HepG2 (cell line): ENCODE results near the gene STPG4. TPM values are rescaled to one million over a fixed set of nuclear protein-coding genes. Genes with fewer than 3 reads are reported as not detected.

Experiments used
- BRF2 ChIP-seq: sonication (generic); formaldehyde crosslinking; IDR thresholded peaks from 2 replicates; pipeline ENCODE4 v1.8.1; 2022; ENCODE audit warnings: mild to moderate bottlenecking, missing genetic modification reagents
- EHMT2 ChIP-seq: fragments of 200-600 bp; sonication (generic); IDR thresholded peaks from 2 replicates; pipeline ENCODE4 v1.7.0; 2017; ENCODE audit warnings: antibody characterized with exemption, low read depth, low read length, borderline replicate concordance
- HES4 ChIP-seq: sonication (generic); formaldehyde crosslinking; IDR thresholded peaks from 2 replicates; pipeline ENCODE4 v1.9.0; 2021; ENCODE audit warnings: mild to moderate bottlenecking, missing genetic modification reagents, borderline replicate concordance
- KDM6A ChIP-seq: IDR thresholded peaks from 2 replicates; pipeline ENCODE4 v1.6.1; 2016; ENCODE audit warnings: low read depth
- MBNL3 ChIP-seq: fragments of 250-450 bp; sonication (Bioruptor Pico); conservative IDR thresholded peaks from 2 replicates; pipeline ENCODE4 v1.8.0; 2022; ENCODE audit warnings: mild to moderate bottlenecking, inconsistent platforms
- POLR2AphosphoS5 ChIP-seq: IDR thresholded peaks from 2 replicates; pipeline ENCODE4 v1.6.1; 2012; ENCODE audit warnings: low read depth, low read length
- ZBTB33 ChIP-seq: sonication (generic); formaldehyde crosslinking; IDR thresholded peaks from 2 replicates; pipeline ENCODE4 v1.4.0; 2020; ENCODE audit warnings: missing genetic modification reagents
- ZBTB39 ChIP-seq: sonication (generic); formaldehyde crosslinking; IDR thresholded peaks from 2 replicates; pipeline ENCODE4 v1.5.0; 2020; ENCODE audit warnings: missing genetic modification reagents
- ZNF331 ChIP-seq: sonication (generic); formaldehyde crosslinking; IDR thresholded peaks from 2 replicates; pipeline ENCODE4 v1.4.0; 2020; ENCODE audit warnings: missing genetic modification reagents
- ZNF354B ChIP-seq: sonication (generic); formaldehyde crosslinking; IDR thresholded peaks from 2 replicates; pipeline ENCODE4 v1.8.0; 2022; ENCODE audit warnings: mild to moderate bottlenecking, missing genetic modification reagents
- ZNF547 ChIP-seq: sonication (generic); formaldehyde crosslinking; IDR thresholded peaks from 2 replicates; pipeline ENCODE4 v1.5.1; 2020; ENCODE audit warnings: mild to moderate bottlenecking, missing genetic modification reagents
- ZNF556 ChIP-seq: sonication (generic); formaldehyde crosslinking; IDR thresholded peaks from 2 replicates; pipeline ENCODE4 v1.4.0; 2020; ENCODE audit warnings: mild to moderate bottlenecking, missing genetic modification reagents, borderline replicate concordance
- ZNF781 ChIP-seq: sonication (generic); formaldehyde crosslinking; IDR thresholded peaks from 2 replicates; pipeline ENCODE4 v1.5.1; 2020; ENCODE audit warnings: borderline replicate concordance, mild to moderate bottlenecking, missing genetic modification reagents; ENCODE audit errors: not compliant biosample characterization
- polyA plus RNA-seq, 8 experiments: library from polyadenylated mRNA; depleted of rRNA in 3 of 8; stranded (reverse) in 7 of 8; unstranded in 1 of 8; fragments of >200 nt; fragmentation: Illumina TruSeq in 4 of 8; extraction: Trizol in 4 of 8; gene quantifications; 2 replicates each; pipeline versions ENCODE4 v1.2.1 to v1.2.3, GENCODE V29; 2011 to 2016; ENCODE audit warnings: low read depth in 4 of 8, missing spikeins in 1 of 8, mixed read lengths in 1 of 8; ENCODE audit not compliant: insufficient read depth in 1 of 8
- total RNA-seq, 5 experiments: library from RNA; depleted of rRNA; stranded (reverse); fragments of >200 nt; fragmentation: Illumina TruSeq; extraction: Trizol; gene quantifications; 2 replicates each; pipeline ENCODE4 v1.2.3, GENCODE V29; 2016; ENCODE audit warnings: low read depth in 1 of 5

The STPG4 gene
- total and polyA plus RNA-seq, 2 of the 13 experiments (the other 11 are each of a cell fraction or from before 2014, with no cell fraction given), result 0.11 to 0.15 TPM

- TF ChIP-seq HES4 (CRISPR knock-in tag) (no peak), ZNF354B (CRISPR knock-in tag) (no peak), ZNF547 (CRISPR knock-in tag) (no peak), EHMT2 (no peak), MBNL3 (CRISPR knock-in tag) (no peak), KDM6A (CRISPR knock-in tag) (no peak), BRF2 (CRISPR knock-in tag) (no peak), ZNF781 (CRISPR knock-in tag) (no peak), ZBTB39 (0 out of 2 replicates have a peak, but pooled peaks have one; percentile 90), POLR2AphosphoS5 (no peak), ZNF556 (CRISPR knock-in tag) (0 out of 2 replicates have a peak, but pooled peaks have one; percentile 47), ZBTB33 (CRISPR knock-in tag) (peak; percentile 37; the same call in 1 of the 2 replicates), ZNF331 (peak; percentile 48; the same call in 1 of the 2 replicates)
Measured at GRCh38 chr2:47069628-47070154, 85.4 kb downstream of the STPG4 start (continued).
